BE2C (cell line): Measurements from ENCODE around the gene MS4A6A.
"Not testable (repeated sequence)": the region's sequence is repeated elsewhere in the genome, so short reads cannot be mapped to it uniquely, and the experiment has no call there.

Experiments
- DNase-seq: peaks from one replicate; pipeline ENCODE4 v3.0.0-alpha.2; 2020
- H3K27me3 ChIP-seq: fragments of 250-450 bp; sonication (Bioruptor Pico); 2 replicates; pipeline ENCODE4 v1.5.1; 2020; ENCODE audit warnings: mild to moderate bottlenecking
- H3K36me3 ChIP-seq: fragments of 250-450 bp; sonication (Bioruptor Pico); 2 replicates; pipeline ENCODE4 v1.5.1; 2020; ENCODE audit warnings: mild to moderate bottlenecking
- H3K4me1 ChIP-seq: fragments of 250-450 bp; sonication (Bioruptor Pico); 2 replicates; pipeline ENCODE4 v1.5.1; 2020
- H3K4me3 ChIP-seq: 2 replicates; pipeline ENCODE4 v1.5.1; 2011; ENCODE audit warnings: low read depth, low read length
- H3K9me3 ChIP-seq: fragments of 250-450 bp; sonication (Bioruptor Pico); 2 replicates; pipeline ENCODE4 v1.5.1; 2020
- CTCF ChIP-seq: IDR thresholded peaks from 2 replicates; pipeline ENCODE4 v1.5.1; 2012; ENCODE audit warnings: mild to moderate bottlenecking, low read depth, low read length

MS4A6A gene

DNA sequence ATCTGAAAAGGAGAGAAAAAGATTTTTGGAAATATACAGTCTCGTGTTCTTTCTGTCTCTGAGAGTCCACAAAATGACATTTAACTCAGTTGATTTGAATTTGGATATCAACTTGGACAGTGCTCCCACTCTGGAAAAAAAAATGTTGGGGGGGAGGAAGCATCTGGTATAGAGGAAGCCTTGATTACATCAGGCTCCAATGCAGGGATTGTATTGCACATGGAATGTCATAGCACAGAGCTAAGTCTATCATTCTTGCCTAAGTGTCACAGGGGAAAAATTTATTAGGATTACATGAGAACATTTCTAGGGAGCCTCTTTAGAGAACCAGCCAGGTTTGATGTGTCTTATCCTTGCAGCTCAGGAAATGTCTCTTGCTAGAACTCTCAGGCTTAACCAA, 23.0 kb downstream of the MS4A6A start:
- Histone ChIP-seq H3K36me3 (no peaks in the 10 kb centered on the region), H3K4me1 (no peaks in the 10 kb centered on the region), H3K27me3 (no peaks in the 10 kb centered on the region), H3K9me3 (no peaks in the 10 kb centered on the region), H3K4me3 (no peak overlapping the region)
- no peak for DNase-seq
- no peak for TF ChIP-seq CTCF

GRCh38 chr11:60159284-60159683, 23.6 kb downstream of the MS4A6A start:
- no peak for DNase-seq
- H3K27me3 ChIP-seq: no peaks in the 10 kb centered on the region
- no peak for TF ChIP-seq CTCF
- H3K9me3 ChIP-seq: no peaks in the 10 kb centered on the region
- no peaks in the 10 kb centered on the region for H3K36me3 ChIP-seq
- no peaks in the 10 kb centered on the region for H3K4me1 ChIP-seq
- H3K4me3 ChIP-seq: no peak overlapping the region

DNA sequence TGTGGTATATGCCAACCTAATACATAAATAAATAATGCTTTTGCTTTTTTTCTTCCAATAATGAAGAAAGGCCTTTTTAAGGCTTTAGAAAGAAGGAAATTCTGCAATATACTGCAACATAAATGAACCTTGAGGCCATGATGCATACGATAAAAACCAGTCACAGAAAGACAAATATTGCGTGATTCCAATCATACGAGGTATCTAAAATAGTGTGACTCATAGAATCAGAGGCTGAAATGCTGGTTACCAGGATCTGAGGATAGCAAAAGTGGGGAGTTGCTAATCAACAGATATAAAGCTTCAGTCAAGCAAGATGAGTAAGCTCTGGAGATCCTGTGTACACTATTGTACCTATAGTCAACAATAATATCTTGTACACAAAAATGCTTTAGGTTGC, 24.2 kb downstream of the MS4A6A start:
- DNase-seq: no peak
- H3K9me3 ChIP-seq: no peaks in the 10 kb centered on the region
- H3K27me3 ChIP-seq: no peaks in the 10 kb centered on the region
- H3K4me3 ChIP-seq: no peak overlapping the region
- no peaks in the 10 kb centered on the region for H3K36me3 ChIP-seq
- H3K4me1 ChIP-seq: no peaks in the 10 kb centered on the region
- TF ChIP-seq CTCF: no peak

DNA sequence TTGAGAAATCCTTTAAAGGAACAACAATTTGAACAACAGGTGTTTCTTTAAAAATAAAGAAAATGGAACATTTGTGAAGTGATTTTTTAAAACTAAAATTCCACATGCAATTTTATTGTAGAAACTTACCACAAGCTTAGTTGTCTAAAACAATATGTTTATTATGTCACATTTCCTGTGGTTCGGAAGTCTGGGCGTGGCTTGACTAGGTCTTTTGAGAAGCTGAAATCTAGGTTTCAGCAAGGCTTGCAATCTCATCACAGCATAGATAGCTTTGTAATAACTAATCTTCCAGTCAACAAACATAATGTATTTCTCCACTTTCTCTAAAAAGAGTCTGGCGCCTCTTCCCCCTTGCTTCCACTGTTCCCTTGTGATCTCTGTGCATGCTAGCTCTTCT, 27.0 kb downstream of the MS4A6A start:
- DNase-seq: no peak
- no peak for TF ChIP-seq CTCF
- H3K4me1 ChIP-seq: no peaks in the 10 kb centered on the region

GRCh38 chr11:60152727-60153126, 30.2 kb downstream of the MS4A6A start:
- H3K9me3 ChIP-seq, DNase-seq, H3K4me1 ChIP-seq, H3K36me3 ChIP-seq, H3K27me3 ChIP-seq, H3K4me3 ChIP-seq: not testable (repeated sequence)

More for the DNA sequence above, 27.0 kb downstream of the MS4A6A start:
- no peak overlapping the region for H3K4me3 ChIP-seq
- H3K27me3 ChIP-seq: no peaks in the 10 kb centered on the region
- H3K36me3 ChIP-seq: no peaks in the 10 kb centered on the region
- no peaks in the 10 kb centered on the region for H3K9me3 ChIP-seq

- no peak overlapping the region for H3K4me3 ChIP-seq
- no peaks in the 10 kb centered on the region for H3K4me1 ChIP-seq
- no peaks in the 10 kb centered on the region for H3K36me3 ChIP-seq
- H3K9me3 ChIP-seq: no peaks in the 10 kb centered on the region
- no peak for TF ChIP-seq CTCF
- no peak for DNase-seq
- H3K27me3 ChIP-seq: no peaks in the 10 kb centered on the region
Measured at GRCh38 chr11:60150279-60150678, 32.6 kb downstream of the MS4A6A start.

GRCh38 chr11:60145677-60146076, 37.2 kb downstream of the MS4A6A start:
- no peaks in the 10 kb centered on the region for H3K9me3 ChIP-seq
- H3K27me3 ChIP-seq: no peaks in the 10 kb centered on the region
- H3K4me3 ChIP-seq: no peak overlapping the region
- no peaks in the 10 kb centered on the region for H3K4me1 ChIP-seq
- no peak for TF ChIP-seq CTCF
- no peak for DNase-seq
- H3K36me3 ChIP-seq: no peaks in the 10 kb centered on the region
